Stimulated activated CD4-positive, alpha-beta T cell treated with anti-CD3 and anti-CD28 coated beads, Interleukin-4, amount 100 ng/mL, for 24 hours (primary cell): ENCODE data around the gene NCF1.
"Not testable (repeated sequence)": the region's sequence is repeated elsewhere in the genome, so short reads cannot be mapped to it uniquely, and the experiment has no call there.

Source experiments
- DNase-seq: peaks from one replicate; pipeline ENCODE4 v3.0.0-alpha.2; 2020

Gene NCF1

DNA sequence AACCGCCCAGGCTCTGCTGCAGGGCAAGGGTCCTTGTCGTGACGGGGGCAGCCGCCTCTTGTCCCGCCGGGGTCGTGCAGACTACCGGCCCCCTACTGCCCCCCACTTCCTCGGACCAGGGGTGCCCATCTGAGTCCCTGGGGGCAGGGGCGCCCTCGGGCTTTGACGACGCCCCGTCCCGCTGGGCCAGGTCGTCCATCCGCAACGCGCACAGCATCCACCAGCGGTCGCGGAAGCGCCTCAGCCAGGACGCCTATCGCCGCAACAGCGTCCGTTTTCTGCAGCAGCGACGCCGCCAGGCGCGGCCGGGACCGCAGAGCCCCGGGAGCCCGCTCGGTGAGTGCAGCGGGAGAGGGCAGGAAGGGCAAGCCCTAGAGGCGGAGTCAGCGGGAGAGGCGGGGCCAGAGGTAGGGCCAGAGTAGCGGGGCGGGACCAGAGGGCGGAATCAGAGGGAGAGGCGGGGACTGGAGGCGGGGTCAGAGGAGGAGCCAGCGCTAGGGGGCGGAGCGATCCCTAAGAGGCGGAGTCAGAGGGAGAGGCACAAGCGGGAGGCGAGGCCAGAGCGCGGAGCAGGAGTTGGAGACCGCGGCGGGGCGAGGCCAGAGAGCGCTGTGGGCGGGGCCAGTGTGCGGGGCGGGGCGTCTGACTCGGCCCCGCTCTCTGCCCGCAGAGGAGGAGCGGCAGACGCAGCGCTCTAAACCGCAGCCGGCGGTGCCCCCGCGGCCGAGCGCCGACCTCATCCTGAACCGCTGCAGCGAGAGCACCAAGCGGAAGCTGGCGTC lies 14.7 kb downstream of the NCF1 start:
- peak; percentile 94 for DNase-seq

DNA sequence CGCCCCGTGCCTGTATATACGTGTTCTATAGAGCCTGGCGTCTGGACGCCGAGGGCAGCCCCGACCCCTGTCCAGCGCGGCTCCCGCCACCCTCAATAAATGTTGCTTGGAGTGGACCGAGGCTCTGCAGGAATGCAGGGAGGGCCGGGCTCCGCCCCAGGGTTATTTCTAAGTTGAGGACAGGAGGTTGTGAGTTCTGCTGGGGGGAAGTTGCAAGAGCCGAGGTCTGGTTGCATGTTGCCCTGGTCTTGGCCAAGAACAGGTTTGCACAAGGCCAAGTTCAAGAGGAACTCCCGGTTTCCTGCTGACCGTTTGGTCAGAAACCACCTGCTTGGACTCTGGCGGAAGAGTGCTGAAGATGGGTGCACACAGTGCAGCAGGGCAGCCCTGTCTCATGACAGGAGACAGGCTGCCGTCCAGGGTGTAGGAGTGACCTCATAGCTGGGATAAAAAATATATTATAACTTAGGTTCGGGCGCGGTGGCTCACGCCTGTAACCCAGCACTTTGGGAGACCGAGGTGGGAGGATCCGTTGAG lies 15.5 kb downstream of the NCF1 start:
- DNase-seq: not testable (repeated sequence)

- DNase-seq: not testable (repeated sequence)
These were observed 24.2 kb downstream of the NCF1 start for GRCh38 chr7:74797848-74798622.

GRCh38 chr7:74798644-74799043 lies 24.8 kb downstream of the NCF1 start:
- DNase-seq: peak; percentile 6

DNA sequence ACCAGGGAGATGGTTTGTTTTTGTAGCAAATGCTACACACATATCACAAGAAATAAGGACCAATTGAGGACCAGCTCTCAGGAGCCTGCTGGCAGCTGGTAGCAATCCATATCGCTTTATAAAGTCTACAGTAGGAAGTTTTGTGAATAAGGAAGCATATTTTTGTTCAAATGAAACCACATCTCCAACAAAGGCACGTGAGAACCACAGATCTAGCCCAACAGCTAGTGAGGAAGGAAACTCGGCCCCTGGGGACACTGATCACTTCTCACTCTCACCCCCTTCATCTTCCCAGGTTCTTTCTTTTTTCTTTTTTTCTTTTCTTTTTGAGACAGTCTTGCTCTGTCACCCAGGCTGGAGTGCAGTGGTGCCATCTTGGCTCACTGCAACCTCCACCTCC lies 42.1 kb downstream of the NCF1 start:
- DNase-seq: not testable (repeated sequence)

DNA sequence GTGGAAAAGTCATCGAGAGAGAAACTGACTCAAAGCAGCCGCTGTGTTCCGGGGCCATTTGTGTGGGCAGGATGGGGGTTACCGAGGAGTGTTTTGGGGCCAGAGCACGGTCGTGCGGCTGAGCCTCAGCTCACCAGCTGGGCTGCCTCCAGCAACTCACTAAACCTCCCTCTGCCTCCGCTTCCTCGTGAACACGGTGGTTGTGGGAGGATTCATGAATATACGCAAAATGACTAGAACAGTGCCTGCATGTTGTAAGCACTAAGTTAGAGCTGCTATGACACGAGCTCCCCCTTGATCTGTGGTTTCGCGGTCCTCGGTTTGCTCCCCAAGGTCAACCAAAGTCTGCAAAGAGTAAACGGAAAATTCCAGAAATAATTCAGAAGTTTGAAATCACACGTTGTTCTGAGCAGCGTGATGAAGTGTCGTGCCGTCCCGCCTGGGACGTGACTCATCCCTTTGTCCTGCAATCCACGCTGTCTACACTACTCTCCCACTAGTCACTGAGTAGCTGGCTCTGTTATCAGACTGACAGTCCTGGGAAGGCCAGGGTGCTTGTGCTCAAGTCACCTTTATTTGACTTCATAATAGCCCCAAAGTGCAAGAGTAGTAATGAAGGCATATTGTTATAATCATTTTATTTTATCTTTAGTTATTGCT lies 46.5 kb downstream of the NCF1 start:
- not testable (repeated sequence) for DNase-seq

GRCh38 chr7:74821259-74821658 lies 47.4 kb downstream of the NCF1 start:
- not testable (repeated sequence) for DNase-seq

DNA sequence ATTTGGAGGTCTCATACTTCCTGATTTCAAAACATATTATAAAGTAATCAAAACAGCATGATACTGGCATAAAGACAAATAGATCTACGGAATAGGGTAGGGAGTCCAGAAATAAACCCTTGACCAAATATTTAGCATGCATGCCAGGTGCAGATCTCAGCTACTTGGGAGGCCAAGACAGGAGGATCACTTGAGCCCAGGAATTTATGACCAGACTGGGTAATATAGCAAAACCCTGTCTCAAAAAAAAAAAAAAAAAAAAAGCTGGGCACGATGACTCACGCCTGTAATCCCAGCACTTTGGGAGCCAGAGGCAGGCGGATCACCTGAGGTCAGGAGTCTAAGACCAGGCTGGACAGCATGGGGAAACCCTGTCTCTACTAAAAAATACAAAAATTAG lies 56.1 kb downstream of the NCF1 start:
- DNase-seq: not testable (repeated sequence)

GRCh38 chr7:74830411-74830810 lies 56.6 kb downstream of the NCF1 start:
- not testable (repeated sequence) for DNase-seq
